ENCODE results near the gene PDE1A.

PDE1A gene

GRCh38 chr2:182367401-182367800, 59.4 kb downstream of the PDE1A start:
- H3K4me3 ChIP-seq (ENCODE audit: low read depth, low read length): no peak overlapping the region
- no peak for DNase-seq (ENCODE audit: low read depth)
- TF ChIP-seq, protein P1, sequence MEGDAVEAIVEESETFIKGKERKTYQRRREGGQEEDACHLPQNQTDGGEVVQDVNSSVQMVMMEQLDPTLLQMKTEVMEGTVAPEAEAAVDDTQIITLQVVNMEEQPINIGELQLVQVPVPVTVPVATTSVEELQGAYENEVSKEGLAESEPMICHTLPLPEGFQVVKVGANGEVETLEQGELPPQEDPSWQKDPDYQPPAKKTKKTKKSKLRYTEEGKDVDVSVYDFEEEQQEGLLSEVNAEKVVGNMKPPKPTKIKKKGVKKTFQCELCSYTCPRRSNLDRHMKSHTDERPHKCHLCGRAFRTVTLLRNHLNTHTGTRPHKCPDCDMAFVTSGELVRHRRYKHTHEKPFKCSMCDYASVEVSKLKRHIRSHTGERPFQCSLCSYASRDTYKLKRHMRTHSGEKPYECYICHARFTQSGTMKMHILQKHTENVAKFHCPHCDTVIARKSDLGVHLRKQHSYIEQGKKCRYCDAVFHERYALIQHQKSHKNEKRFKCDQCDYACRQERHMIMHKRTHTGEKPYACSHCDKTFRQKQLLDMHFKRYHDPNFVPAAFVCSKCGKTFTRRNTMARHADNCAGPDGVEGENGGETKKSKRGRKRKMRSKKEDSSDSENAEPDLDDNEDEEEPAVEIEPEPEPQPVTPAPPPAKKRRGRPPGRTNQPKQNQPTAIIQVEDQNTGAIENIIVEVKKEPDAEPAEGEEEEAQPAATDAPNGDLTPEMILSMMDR (IDR thresholded peaks at IDR 0.05; ENCODE audit: low read depth, low read length, missing control alignments): no peak
- in situ Hi-C loops (cut with HindIII; ENCODE audit: low sequenced_read_pairs): no loop called here

- no peak overlapping the region for H3K4me3 ChIP-seq (ENCODE audit: low read depth, low read length)
- TF ChIP-seq, protein P1 (IDR thresholded peaks at IDR 0.05; ENCODE audit: low read depth, low read length, missing control alignments): no peak
- peak; percentile 15 for DNase-seq (ENCODE audit: low read depth)
- in situ Hi-C loops (cut with HindIII; ENCODE audit: low sequenced_read_pairs): no loop called here
Observed at GRCh38 chr2:182366628-182367027, 60.2 kb downstream of the PDE1A start.

DNA sequence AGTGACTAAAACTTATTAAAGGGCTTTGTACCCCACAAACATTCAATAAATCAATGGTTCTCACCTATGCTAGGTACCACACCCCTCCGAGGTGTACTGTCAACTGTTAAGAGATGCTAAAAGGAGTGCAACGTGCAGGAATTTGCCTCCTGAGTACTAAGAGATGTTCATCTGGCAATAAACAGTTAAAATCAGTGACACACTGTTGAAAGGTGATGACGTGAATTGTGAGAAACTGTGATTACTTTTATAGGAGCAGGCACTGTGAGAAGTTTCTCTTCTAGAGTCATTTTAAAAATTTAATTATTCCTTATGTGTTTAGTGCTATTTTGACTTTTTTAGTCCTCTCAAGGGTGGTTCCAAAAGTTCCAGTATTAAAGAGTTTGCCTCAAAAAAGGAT, 61.0 kb downstream of the PDE1A start:
- in situ Hi-C loops (cut with HindIII; ENCODE audit: low sequenced_read_pairs): no loop called here
- H3K4me3 ChIP-seq (ENCODE audit: low read depth, low read length): no peak overlapping the region
- no peak for DNase-seq (ENCODE audit: low read depth)
- TF ChIP-seq, protein P1 (IDR thresholded peaks at IDR 0.05; ENCODE audit: low read depth, low read length, missing control alignments): no peak

- in situ Hi-C loops (cut with HindIII; ENCODE audit: low sequenced_read_pairs): no loop called here
- TF ChIP-seq, protein P1 (IDR thresholded peaks at IDR 0.05; ENCODE audit: low read depth, low read length, missing control alignments): no peak
- no peak overlapping the region for H3K4me3 ChIP-seq (ENCODE audit: low read depth, low read length)
- DNase-seq (ENCODE audit: low read depth): no peak
Observed at GRCh38 chr2:182361477-182361876, 65.4 kb downstream of the PDE1A start.

DNA sequence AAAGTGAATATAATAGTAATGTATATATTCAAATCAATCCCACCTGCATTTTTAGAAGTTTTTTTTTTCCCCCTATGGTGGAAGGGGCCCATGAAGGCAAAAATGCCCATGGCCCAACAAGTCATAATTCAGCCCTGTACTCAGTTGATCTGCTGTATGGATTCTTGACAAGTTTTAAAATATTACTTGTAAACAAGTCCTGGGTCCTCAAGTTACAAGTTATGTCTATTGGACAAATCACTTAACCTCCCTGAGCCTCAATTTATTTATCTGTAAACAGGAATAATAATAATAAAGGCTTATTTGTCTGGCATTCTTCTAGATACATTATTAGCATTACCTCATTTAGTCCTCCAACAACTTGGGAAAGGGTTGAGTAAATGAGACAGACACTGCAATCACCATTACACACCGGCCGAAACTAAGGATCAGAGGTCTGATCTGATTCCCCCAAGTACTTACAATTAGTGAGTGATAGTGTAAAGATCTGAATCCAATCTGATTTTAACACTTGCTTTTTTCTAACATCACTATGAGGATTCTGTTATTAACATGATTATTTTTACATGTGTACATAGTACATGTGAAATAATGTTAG, 66.1 kb downstream of the PDE1A start:
- no peak overlapping the region for H3K4me3 ChIP-seq (ENCODE audit: low read depth, low read length)
- no peak for DNase-seq (ENCODE audit: low read depth)
- in situ Hi-C loops (cut with HindIII; ENCODE audit: low sequenced_read_pairs): no loop called here
- TF ChIP-seq, protein P1 (IDR thresholded peaks at IDR 0.05; ENCODE audit: low read depth, low read length, missing control alignments): no peak

DNA sequence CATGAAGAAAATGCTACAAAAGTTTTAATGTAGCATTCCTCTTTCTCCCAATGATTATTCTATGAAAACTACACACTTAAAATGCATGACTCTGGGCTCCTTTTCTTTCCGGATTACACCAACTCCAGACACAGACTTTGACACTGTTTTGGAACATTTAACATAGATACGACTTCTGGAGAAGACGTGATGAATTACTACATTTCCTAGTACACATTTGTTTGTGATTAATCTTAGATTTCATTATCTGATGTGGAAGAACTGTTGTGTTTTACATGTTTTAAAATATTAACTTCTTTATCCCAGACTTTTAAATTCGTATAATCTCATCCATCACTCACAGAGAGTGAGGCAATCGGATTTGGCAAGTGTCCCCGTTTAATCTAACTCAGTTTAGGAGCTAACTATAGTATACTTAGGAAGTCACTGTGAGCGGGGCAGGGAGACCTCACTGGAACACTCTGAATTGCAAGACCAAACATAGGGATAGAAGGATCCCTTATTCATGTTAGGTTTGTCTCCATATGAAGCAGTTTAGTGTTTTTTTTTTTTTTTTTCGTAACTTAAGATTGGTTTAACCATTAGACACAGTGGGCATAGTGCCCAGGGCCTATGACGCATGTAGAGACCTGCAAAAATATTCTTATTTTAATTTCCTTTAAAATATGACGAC, 66.7 kb downstream of the PDE1A start:
- TF ChIP-seq, protein P1 (IDR thresholded peaks at IDR 0.05; ENCODE audit: low read depth, low read length, missing control alignments): no peak
- no peak overlapping the region for H3K4me3 ChIP-seq (ENCODE audit: low read depth, low read length)
- no peak for DNase-seq (ENCODE audit: low read depth)
- in situ Hi-C loops (cut with HindIII; ENCODE audit: low sequenced_read_pairs): no loop called here
